Aorta (tissue), 5 donors: ENCODE measurements around the gene SCG5. TPM values are rescaled to one million over a fixed set of nuclear protein-coding genes. Genes with fewer than 3 reads are reported as not detected.

ENCODE experiments used
- ATAC-seq: fragments of 200-7000 bp; cut with Tn5 transposase; one replicate; pipeline ENCODE4 v1.9.1; 2022; ENCODE audit warnings: moderate library complexity; ENCODE audit not compliant: low FRiP score
- DNase-seq, 2 donors: peaks; one replicate each; pipeline ENCODE4 v3.0.0-alpha.2; 2020
- H3K27ac ChIP-seq, 2 donors: one replicate each; pipeline ENCODE4 v1.5.1; 2013; ENCODE audit warnings: low read length in 2 of 2, mild to moderate bottlenecking in 2 of 2, moderate library complexity in 2 of 2, control low read depth in 1 of 2, inconsistent platforms in 1 of 2, low read depth in 1 of 2
- H3K27me3 ChIP-seq, 2 donors: one replicate each; pipeline ENCODE4 v1.6.1; 2013; ENCODE audit warnings: control low read depth in 1 of 2, low read length in 1 of 2, mild to moderate bottlenecking in 1 of 2, moderate library complexity in 1 of 2; ENCODE audit not compliant: insufficient read depth in 2 of 2, control insufficient read depth in 1 of 2
- H3K36me3 ChIP-seq, 2 donors: one replicate each; pipeline ENCODE4 v1.6.1; 2013; ENCODE audit warnings: control low read depth in 1 of 2, low read length in 1 of 2, mild to moderate bottlenecking in 1 of 2; ENCODE audit not compliant: insufficient read depth in 2 of 2, control insufficient read depth in 1 of 2
- H3K4me1 ChIP-seq, 2 donors: one replicate each; pipeline ENCODE4 v1.6.1; 2013; ENCODE audit warnings: low read length in 2 of 2, control low read depth in 1 of 2, mild to moderate bottlenecking in 1 of 2, moderate library complexity in 1 of 2; ENCODE audit not compliant: insufficient read depth in 2 of 2, control insufficient read depth in 1 of 2
- H3K4me3 ChIP-seq, 2 donors: one replicate each; pipeline ENCODE4 v1.5.1; 2013; ENCODE audit warnings: low read length in 2 of 2, control low read depth in 1 of 2, mild to moderate bottlenecking in 1 of 2
- H3K9me3 ChIP-seq: one replicate; pipeline ENCODE4 v1.6.1; 2013; ENCODE audit warnings: mild to moderate bottlenecking, low read length; ENCODE audit not compliant: control insufficient read depth
- WGBS, 2 donors: extraction: QIAGEN DNeasy Blood & Tissue Kit; methylation state at CpG; one replicate each; pipeline ENCODE4 v1.1.7; 2013; 5-methylcytosine and 5-hydroxymethylcytosine counted together
- intact Hi-C, 2 donors: fragments of 100-400 bp; cut with DNase I; formaldehyde crosslinking; loops; one replicate each; pipeline versions ENCODE4 v1.14.2 to v1.15.0; 2022
- polyA plus RNA-seq, 2 donors: library from polyadenylated mRNA; stranded (reverse); fragments of 200-250 nt; gene quantifications; one replicate each; pipeline ENCODE4 v1.2.3, GENCODE V29; 2013
- total RNA-seq, 2 donors: library from RNA; stranded (reverse); fragmentation: NEBNext Ultra II Directional; extraction: Animal tissue kit (Norgen Biotek cat#: 25700); gene quantifications; one replicate each; pipeline ENCODE4 v1.2.1, GENCODE V29; 2021
- donor health status: healthy with polysubstance abuse.
- donor health status: Bipolar disorder and iron deficiency.
- donor health status: DM: no; HTN: no; CAD: no.
- donor health status: DM: no; HTN: no; CAD: no.
- donor health status: DM: yes; HTN: yes; CAD: no.

SCG5 gene
- total and polyA plus RNA-seq, 4 donors: 2.1 to 5.6 (median 3.2) TPM

DNA sequence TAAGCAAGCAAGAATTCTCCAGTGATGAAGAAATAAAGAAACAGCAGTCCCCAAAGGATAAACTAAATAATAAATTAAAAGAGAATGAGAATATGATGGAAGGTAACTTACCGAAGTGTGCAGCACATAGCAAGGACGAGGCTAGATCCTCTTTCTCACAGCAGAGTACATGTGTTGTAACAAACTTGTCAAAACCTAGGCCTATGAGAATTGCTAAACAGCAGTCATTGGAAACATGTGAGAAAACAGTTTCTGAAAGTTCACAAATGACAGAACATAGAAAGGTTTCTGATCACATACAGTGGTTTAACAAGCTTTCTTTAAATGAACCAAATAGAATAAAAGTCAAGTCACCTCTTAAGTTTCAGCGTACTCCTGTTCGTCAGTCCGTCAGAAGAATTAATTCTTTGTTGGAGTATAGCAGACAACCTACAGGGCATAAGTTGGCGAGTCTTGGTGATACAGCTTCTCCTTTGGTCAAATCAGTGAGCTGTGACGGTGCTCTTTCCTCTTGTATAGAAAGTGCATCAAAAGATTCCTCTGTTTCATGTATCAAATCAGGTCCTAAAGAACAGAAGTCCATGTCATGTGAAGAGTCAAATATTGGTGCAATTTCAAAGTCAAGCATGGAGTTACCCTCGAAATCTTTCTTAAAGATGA, 4.5 kb upstream of the SCG5 start:
- DNase-seq: no peak
- no peak for ATAC-seq
- Histone ChIP-seq H3K27ac (no peak overlapping the region), H3K27me3 (no peaks in the 10 kb centered on the region), H3K4me3 (no peak overlapping the region), H3K9me3 (no peaks in the 10 kb centered on the region), H3K36me3 (no peaks in the 10 kb centered on the region), H3K4me1 (no peaks in the 10 kb centered on the region)
- 96% methylated on average over 8 of the region's 8 CpGs for WGBS, 2 donors
- intact Hi-C loops: no loop called here

DNA sequence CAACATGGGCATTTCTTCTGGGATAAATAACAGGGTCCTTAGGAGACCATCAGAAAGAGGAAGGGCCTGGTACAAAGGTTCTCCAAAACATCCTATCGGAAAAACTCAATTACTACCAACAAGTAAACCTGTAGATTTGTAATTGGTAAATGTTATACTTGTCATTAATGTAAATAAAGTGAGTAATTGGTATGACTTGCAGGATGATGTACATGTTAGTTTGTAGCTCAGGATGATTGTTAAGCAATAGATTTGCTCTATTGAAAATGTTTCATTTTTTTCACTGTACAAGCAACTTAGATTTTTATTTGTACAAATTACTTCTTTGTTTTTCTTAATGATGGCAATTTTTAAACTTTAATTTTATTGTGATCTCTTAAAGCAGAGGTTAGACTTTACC, 3.8 kb upstream of the SCG5 start:
- Histone ChIP-seq H3K9me3 (no peaks in the 10 kb centered on the region), H3K36me3 (no peaks in the 10 kb centered on the region), H3K4me1 (no peaks in the 10 kb centered on the region), H3K27me3 (no peaks in the 10 kb centered on the region), H3K27ac (no peak overlapping the region), H3K4me3 (no peak overlapping the region)
- 97 to 98% methylated on average over 1 of the region's 1 CpG for WGBS, 2 donors
- no peak for ATAC-seq
- DNase-seq: no peak
- intact Hi-C loops: no loop called here

- 86 to 88% methylated on average over 5 of the region's 5 CpGs for WGBS, 2 donors
Observed at GRCh38 chr15:32642667-32643435, 1.3 kb downstream of the SCG5 start.

GRCh38 chr15:32643907-32644445, 2.5 kb downstream of the SCG5 start:
- intact Hi-C loops: no loop called here
- Histone ChIP-seq H3K4me1 (no peaks in the 10 kb centered on the region), H3K4me3 (no peak overlapping the region), H3K27ac (no peak overlapping the region), H3K36me3 (no peaks in the 10 kb centered on the region), H3K9me3 (no peaks in the 10 kb centered on the region), H3K27me3 (no peaks in the 10 kb centered on the region)
- DNase-seq (no peak), ATAC-seq (no peak)
- WGBS, 2 donors: 97 to 100% methylated on average over 1 of the region's 1 CpG

More at GRCh38 chr15:32642667-32643435, 1.3 kb downstream of the SCG5 start:
- Histone ChIP-seq H3K9me3 (no peaks in the 10 kb centered on the region), H3K27me3 (no peaks in the 10 kb centered on the region), H3K36me3 (no peaks in the 10 kb centered on the region), H3K4me1 (no peaks in the 10 kb centered on the region), H3K4me3 (no peak overlapping the region), H3K27ac (no peak overlapping the region)
- ATAC-seq (no peak), DNase-seq (no peak)
- intact Hi-C loops: no loop called here

DNA sequence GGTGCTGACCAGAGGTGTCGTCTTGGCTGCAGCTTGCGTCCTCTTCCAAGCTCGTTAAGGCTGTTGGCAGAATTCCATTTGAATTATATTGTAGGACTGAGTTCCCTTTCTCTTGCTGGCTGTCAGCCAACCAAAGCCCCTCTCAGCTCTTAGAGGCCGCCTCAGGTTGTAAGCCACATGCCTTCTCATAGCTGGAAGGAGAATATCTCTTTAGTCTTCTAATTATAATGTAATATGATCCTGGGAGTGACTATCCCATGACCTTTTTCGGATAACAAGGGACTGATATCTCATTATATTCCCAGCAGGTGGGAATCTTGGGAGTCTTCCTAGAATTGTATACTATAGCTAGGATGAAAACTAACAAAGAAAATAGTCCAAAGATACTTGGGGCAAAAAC, 4.8 kb downstream of the SCG5 start:
- 63 to 66% methylated on average over 5 of the region's 5 CpGs for WGBS, 2 donors

DNA sequence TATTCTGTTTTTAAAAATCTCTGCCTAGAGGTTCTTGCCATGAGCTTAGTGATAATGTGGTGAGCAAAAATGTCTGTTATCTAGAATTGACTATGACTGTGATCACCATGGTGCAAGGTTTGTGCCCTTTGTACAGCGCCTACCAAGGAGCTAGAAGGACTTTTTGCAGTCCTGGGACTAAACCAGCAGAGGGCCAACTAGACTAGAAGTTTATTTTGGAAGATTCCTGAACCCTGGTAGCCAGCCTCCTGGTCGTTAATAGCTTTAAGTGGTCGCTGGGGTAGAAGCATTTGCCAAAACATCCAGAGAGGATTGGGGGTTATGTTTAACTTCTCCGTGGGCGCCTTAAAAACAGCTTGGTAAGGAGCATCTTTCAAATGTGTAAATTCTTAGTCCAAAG, 7.8 kb downstream of the SCG5 start:
- WGBS, 2 donors: 47 to 48% methylated on average over 5 of the region's 5 CpGs
- ATAC-seq (no peak), DNase-seq (no peak)
- H3K27ac ChIP-seq: no peak overlapping the region
- H3K4me3 ChIP-seq: no peak overlapping the region
- no peaks in the 10 kb centered on the region for H3K36me3 ChIP-seq
- H3K27me3 ChIP-seq: no peaks in the 10 kb centered on the region
- intact Hi-C loops: no loop called here
- no peaks in the 10 kb centered on the region for H3K9me3 ChIP-seq
- H3K4me1 ChIP-seq: no peaks in the 10 kb centered on the region

More for the DNA sequence above, 4.8 kb downstream of the SCG5 start:
- Histone ChIP-seq H3K36me3 (no peaks in the 10 kb centered on the region), H3K27me3 (no peaks in the 10 kb centered on the region), H3K4me1 (no peaks in the 10 kb centered on the region), H3K9me3 (no peaks in the 10 kb centered on the region), H3K4me3 (no peak overlapping the region), H3K27ac (no peak overlapping the region)
- intact Hi-C loops: no loop called here
- ATAC-seq (no peak), DNase-seq (no peak)

- Histone ChIP-seq H3K4me3 (no peak overlapping the region), H3K36me3 (no peaks in the 10 kb centered on the region), H3K9me3 (no peaks in the 10 kb centered on the region), H3K4me1 (no peaks in the 10 kb centered on the region), H3K27ac (no peak overlapping the region), H3K27me3 (no peaks in the 10 kb centered on the region)
- DNase-seq (no peak), ATAC-seq (peak; percentile 80)
- WGBS, 2 donors: 44% methylated on average over 6 of the region's 6 CpGs
- intact Hi-C loops: no loop called here
Observed at GRCh38 chr15:32651229-32651837, 9.8 kb downstream of the SCG5 start.

- ATAC-seq (no peak), DNase-seq (no peak)
- Histone ChIP-seq H3K36me3 (no peaks in the 10 kb centered on the region), H3K4me3 (no peak overlapping the region), H3K9me3 (no peaks in the 10 kb centered on the region), H3K27ac (no peak overlapping the region), H3K4me1 (no peaks in the 10 kb centered on the region), H3K27me3 (no peaks in the 10 kb centered on the region)
- WGBS, 2 donors: 81 to 84% methylated on average over 3 of the region's 3 CpGs
- intact Hi-C loops: no loop called here
Observed at GRCh38 chr15:32652178-32652577, 10.7 kb downstream of the SCG5 start.
